ENCODE measurements around the gene SOX13. TPM values are rescaled to one million over a fixed set of nuclear protein-coding genes. Genes with fewer than 3 reads are reported as not detected.

The SOX13 gene
- total and polyA plus RNA-seq, 10 of the 15 experiments (the other 5 are each of a cell fraction or from before 2014, with no cell fraction given) = 0.04 to 0.31 (median 0.11) TPM; not detected in 7

DNA sequence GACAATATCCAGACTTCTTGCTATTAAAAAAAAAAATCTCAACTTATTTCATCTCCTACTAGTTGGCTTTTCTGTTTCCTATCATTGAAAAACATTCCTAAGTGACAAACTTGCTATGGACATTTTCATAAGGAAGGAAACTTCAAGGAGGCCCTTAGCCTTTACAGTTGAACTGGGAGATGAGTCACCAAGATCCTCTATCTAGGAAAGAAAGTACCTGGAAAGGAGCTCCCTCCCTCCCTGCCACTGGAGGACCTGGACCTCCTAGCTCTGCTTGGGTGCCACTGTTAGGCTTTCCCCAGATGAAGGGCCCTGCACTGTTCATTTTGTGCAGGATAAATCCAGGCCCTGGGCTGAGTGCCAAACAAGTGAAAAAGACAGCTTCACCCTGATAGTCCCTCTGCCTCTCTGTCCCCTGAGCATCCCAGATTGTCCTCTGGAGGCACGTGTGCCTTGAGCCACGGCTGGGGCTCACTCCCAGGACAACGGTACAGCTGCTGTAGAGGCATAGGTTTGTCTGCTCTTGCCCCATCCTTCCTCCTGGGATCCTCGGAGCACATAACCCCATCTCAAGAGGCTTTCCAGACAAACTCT is 40.2 kb upstream of the SOX13 start (continued):
- TF ChIP-seq MTA2 (IDR thresholded peaks at IDR 0.05; ENCODE audit: low read depth) (no peak), EED (IDR thresholded peaks at IDR 0.05; ENCODE audit: low read depth) (no peak)
- TF ChIP-seq, protein P1, sequence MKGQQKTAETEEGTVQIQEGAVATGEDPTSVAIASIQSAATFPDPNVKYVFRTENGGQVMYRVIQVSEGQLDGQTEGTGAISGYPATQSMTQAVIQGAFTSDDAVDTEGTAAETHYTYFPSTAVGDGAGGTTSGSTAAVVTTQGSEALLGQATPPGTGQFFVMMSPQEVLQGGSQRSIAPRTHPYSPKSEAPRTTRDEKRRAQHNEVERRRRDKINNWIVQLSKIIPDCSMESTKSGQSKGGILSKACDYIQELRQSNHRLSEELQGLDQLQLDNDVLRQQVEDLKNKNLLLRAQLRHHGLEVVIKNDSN (IDR thresholded peaks at IDR 0.05; ENCODE audit: borderline replicate concordance, extremely low read length, insufficient read depth, low read depth, low read length) = no peak
- TF ChIP-seq, protein P2, sequence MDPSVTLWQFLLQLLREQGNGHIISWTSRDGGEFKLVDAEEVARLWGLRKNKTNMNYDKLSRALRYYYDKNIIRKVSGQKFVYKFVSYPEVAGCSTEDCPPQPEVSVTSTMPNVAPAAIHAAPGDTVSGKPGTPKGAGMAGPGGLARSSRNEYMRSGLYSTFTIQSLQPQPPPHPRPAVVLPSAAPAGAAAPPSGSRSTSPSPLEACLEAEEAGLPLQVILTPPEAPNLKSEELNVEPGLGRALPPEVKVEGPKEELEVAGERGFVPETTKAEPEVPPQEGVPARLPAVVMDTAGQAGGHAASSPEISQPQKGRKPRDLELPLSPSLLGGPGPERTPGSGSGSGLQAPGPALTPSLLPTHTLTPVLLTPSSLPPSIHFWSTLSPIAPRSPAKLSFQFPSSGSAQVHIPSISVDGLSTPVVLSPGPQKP (IDR thresholded peaks at IDR 0.05; ENCODE audit: low read depth, low read length) = no peak

DNA sequence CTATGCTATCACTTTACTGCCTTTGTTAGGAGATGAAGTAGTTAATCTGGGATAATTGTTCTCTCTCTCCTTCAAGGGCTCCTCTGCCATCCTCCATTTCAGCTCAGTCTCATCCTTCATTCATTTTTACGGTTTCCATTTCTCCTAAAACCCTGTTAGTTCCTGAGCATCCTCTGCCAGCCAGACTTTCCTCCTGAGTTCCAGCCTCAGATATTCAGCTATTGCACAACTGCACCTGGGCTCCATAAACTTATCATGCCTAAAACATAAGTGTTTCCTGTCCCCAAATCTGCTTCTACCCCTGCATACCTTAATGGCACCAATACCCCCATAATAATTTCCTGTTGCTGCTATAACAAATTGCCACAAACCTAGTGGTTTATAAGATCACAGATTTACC is 39.6 kb upstream of the SOX13 start:
- Histone ChIP-seq H3K79me2 (ENCODE audit: control insufficient read depth, insufficient read depth, low read length) (no peaks in the 10 kb centered on the region), H3K4me3 (no peak overlapping the region), H4K20me1 (ENCODE audit: control insufficient read depth, insufficient read depth) (no peaks in the 10 kb centered on the region), H2AFZ (ENCODE audit: control insufficient read depth, low read depth, low read length) (no peak overlapping the region), H3K9me3 (replicated peaks; ENCODE audit: control insufficient read depth, insufficient read depth, low read length) (no peaks in the 10 kb centered on the region), H3K27ac (ENCODE audit: control insufficient read depth, insufficient read depth) (no peak overlapping the region), H3K4me1 (ENCODE audit: control insufficient read depth, insufficient read depth, low read length) (no peaks in the 10 kb centered on the region), H3K36me3 (ENCODE audit: control insufficient read depth in 2 of 2, insufficient read depth in 2 of 2, low read length in 1 of 2) (no peaks in the 10 kb centered on the region), H3K9ac (ENCODE audit: control insufficient read depth, insufficient read depth, low read length) (no peak overlapping the region), H3K27me3 (replicated peaks in 1 of 2; ENCODE audit: control insufficient read depth in 2 of 2, insufficient read depth in 2 of 2, low read length in 1 of 2) (no peaks in the 10 kb centered on the region), H3K4me2 (ENCODE audit: control insufficient read depth, insufficient read depth) (no peak overlapping the region)
- DNase-seq (ENCODE audit: low read depth, low spot score) (no peak), FAIRE-seq (no peak), ATAC-seq (no peak)
- CTCF ChIA-PET = no interaction called here
- intact Hi-C loops (cut with micrococcal nuclease; ENCODE audit: unreplicated experiment) = no loop called here
- SMC1A ChIA-PET (ENCODE audit: uncharacterized antibody, unreplicated experiment) = interaction anchor here (0.5 to 0.7 kb wide), 2 partner anchors 90 to 1148 kb away, joined by 3 read pairs; no protein-coding TSS in a partner anchor
- RAD21 ChIA-PET (ENCODE audit: unreplicated experiment) = no interaction called here
- POLR2A ChIA-PET = no interaction called here
- no TSS peak for BruUV-seq (replicated peaks)
- 73% methylated on average over 1 of the region's 1 CpG for WGBS (ENCODE audit: insufficient coverage, insufficient replicate concordance, low lambda C conversion rate, missing lambda C conversion rate)
- in situ Hi-C loops (cut with MboI) = no loop called here
- TF ChIP-seq GATAD2B (conservative IDR thresholded peaks at IDR 0.05; ENCODE audit: low read depth) = no peak
- TF ChIP-seq, protein P3, sequence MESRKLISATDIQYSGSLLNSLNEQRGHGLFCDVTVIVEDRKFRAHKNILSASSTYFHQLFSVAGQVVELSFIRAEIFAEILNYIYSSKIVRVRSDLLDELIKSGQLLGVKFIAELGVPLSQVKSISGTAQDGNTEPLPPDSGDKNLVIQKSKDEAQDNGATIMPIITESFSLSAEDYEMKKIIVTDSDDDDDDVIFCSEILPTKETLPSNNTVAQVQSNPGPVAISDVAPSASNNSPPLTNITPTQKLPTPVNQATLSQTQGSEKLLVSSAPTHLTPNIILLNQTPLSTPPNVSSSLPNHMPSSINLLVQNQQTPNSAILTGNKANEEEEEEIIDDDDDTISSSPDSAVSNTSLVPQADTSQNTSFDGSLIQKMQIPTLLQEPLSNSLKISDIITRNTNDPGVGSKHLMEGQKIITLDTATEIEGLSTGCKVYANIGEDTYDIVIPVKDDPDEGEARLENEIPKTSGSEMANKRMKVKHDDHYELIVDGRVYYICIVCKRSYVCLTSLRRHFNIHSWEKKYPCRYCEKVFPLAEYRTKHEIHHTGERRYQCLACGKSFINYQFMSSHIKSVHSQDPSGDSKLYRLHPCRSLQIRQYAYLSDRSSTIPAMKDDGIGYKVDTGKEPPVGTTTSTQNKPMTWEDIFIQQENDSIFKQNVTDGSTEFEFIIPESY (IDR thresholded peaks at IDR 0.05) = no peak
- TF ChIP-seq, protein P4, sequence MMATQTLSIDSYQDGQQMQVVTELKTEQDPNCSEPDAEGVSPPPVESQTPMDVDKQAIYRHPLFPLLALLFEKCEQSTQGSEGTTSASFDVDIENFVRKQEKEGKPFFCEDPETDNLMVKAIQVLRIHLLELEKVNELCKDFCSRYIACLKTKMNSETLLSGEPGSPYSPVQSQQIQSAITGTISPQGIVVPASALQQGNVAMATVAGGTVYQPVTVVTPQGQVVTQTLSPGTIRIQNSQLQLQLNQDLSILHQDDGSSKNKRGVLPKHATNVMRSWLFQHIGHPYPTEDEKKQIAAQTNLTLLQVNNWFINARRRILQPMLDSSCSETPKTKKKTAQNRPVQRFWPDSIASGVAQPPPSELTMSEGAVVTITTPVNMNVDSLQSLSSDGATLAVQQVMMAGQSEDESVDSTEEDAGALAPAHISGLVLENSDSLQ (IDR thresholded peaks at IDR 0.05) = no peak
- no peak for TF ChIP-seq RAD51 (IDR thresholded peaks at IDR 0.05)
- TF ChIP-seq, protein P5, sequence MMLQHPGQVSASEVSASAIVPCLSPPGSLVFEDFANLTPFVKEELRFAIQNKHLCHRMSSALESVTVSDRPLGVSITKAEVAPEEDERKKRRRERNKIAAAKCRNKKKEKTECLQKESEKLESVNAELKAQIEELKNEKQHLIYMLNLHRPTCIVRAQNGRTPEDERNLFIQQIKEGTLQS (IDR thresholded peaks at IDR 0.05; ENCODE audit: borderline replicate concordance, extremely low read depth, low read depth, low read length) = no peak
- no peak for TF ChIP-seq RB1 (IDR thresholded peaks at IDR 0.05; ENCODE audit: borderline replicate concordance)
- TF ChIP-seq NR2F1 (conservative IDR thresholded peaks at IDR 0.05) = no peak
- TF ChIP-seq ATF7 (IDR thresholded peaks at IDR 0.05; ENCODE audit: low read depth) = no peak
- TF ChIP-seq, protein P6, sequence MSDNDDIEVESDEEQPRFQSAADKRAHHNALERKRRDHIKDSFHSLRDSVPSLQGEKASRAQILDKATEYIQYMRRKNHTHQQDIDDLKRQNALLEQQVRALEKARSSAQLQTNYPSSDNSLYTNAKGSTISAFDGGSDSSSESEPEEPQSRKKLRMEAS (IDR thresholded peaks at IDR 0.05; ENCODE audit: low read depth, low read length) = no peak
- TF ChIP-seq CHD1 (IDR thresholded peaks at IDR 0.05; ENCODE audit: low read depth, low read length) = no peak
